Right lobe of liver (tissue), 4 donors: ENCODE data around the gene ESR2.

Source experiments
- POLR2A ChIP-seq: fragments of 450-650 bp; IDR thresholded peaks from one replicate; pipeline ENCODE4 v1.6.1; 2017; ENCODE audit warnings: antibody characterized with exemption, mild to moderate bottlenecking
- TF ChIP-seq, protein P1 (sequence below), 4 donors: fragments of 200-600 bp in 3 of 4; fragments of 450-650 bp in 1 of 4; IDR thresholded peaks; one replicate each; pipeline versions ENCODE4 v1.5.1 to v1.8.0; 2016 to 2022; ENCODE audit warnings: antibody characterized with exemption in 4 of 4, mild to moderate bottlenecking in 2 of 4
- donor health status: DM: no; HTN: no; CAD: no.
- donor health status: DM: no; HTN: no; CAD: no.
- donor health status: DM: no; HTN: yes; CAD: no.

DNA sequence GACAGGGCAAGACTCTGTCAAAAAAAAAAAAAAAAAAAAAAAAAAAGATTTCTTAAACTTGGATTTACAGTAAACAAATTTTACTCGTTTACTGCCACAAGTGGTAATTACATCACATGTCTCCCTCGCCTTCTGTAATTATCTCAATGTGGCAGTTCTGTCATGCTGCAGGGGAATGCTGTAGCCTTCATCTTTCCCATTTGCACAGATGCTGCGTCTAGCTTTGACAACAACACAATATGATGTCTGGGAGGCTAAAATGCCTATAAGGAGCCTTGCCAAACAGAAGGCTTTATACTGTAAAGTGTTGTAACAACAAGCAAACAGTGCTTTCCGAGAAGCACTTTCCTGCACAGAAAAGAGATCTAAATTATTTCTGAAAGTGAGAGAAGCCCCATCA, 48.7 kb downstream of the ESR2 start:
- TF ChIP-seq POLR2A, result no peak
- TF ChIP-seq, protein P1, sequence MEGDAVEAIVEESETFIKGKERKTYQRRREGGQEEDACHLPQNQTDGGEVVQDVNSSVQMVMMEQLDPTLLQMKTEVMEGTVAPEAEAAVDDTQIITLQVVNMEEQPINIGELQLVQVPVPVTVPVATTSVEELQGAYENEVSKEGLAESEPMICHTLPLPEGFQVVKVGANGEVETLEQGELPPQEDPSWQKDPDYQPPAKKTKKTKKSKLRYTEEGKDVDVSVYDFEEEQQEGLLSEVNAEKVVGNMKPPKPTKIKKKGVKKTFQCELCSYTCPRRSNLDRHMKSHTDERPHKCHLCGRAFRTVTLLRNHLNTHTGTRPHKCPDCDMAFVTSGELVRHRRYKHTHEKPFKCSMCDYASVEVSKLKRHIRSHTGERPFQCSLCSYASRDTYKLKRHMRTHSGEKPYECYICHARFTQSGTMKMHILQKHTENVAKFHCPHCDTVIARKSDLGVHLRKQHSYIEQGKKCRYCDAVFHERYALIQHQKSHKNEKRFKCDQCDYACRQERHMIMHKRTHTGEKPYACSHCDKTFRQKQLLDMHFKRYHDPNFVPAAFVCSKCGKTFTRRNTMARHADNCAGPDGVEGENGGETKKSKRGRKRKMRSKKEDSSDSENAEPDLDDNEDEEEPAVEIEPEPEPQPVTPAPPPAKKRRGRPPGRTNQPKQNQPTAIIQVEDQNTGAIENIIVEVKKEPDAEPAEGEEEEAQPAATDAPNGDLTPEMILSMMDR (IDR thresholded peaks at IDR 0.05), result no peak
